ENCODE results near the gene GNPTAB.

GNPTAB gene

GRCh38 chr12:101876861-101877805 is 46.4 kb upstream of the GNPTAB start, which contains the start of gene DRAM1:
TSS of gene DRAM1 (plus strand) at chr12:101877580. CDS start at chr12:101877790, 210 bp downstream.
- H3K18ac ChIP-seq (ENCODE audit: low read depth in 1 of 2, low read length in 2 of 2), result peak within 1 kb of the TSS; percentile 89 to 96
- peak within 1 kb of the TSS; percentile 100 for H4K8ac ChIP-seq (ENCODE audit: low read length)
- no peaks in the 10 kb centered on the region for H3K9me3 ChIP-seq (ENCODE audit: control insufficient read depth, low read length)
- H3K27ac ChIP-seq (ENCODE audit: low read length, poor library complexity, severe bottlenecking), result peak within 1 kb of the TSS; percentile 89
- H3K36me3 ChIP-seq (ENCODE audit: control insufficient read depth in 1 of 2, insufficient read depth in 2 of 2, low read depth in 1 of 2, low read length in 2 of 2), result peaks cover 0 to 14% of the 10 kb centered on the region in 2 experiments
- H4K91ac ChIP-seq (ENCODE audit: low read length), result peak within 1 kb of the TSS; percentile 96
- H2BK12ac ChIP-seq (ENCODE audit: low read length in 2 of 2), result peak within 1 kb of the TSS; percentile 69 to 94
- peak within 1 kb of the TSS; percentile 87 for H2BK15ac ChIP-seq (ENCODE audit: low read depth, poor library complexity, severe bottlenecking)
- peaks cover 11% of the 10 kb centered on the region for H3K4me1 ChIP-seq (ENCODE audit: control insufficient read depth, insufficient read depth, low read depth, low read length)
- peaks cover 5% of the 10 kb centered on the region for H3K79me1 ChIP-seq (replicated peaks; ENCODE audit: low read length, poor library complexity, severe bottlenecking)
- H2AK5ac ChIP-seq (ENCODE audit: low read length, severe bottlenecking), result peak within 1 kb of the TSS; percentile 86
- peak within 1 kb of the TSS in 1 of 2 experiments; percentile 83 for H3K23ac ChIP-seq (ENCODE audit: low read length in 2 of 2)
- H3K14ac ChIP-seq (ENCODE audit: low read length in 2 of 2), result peak within 1 kb of the TSS in 1 of 2 experiments; percentile 87
- DNase-seq, result peak; percentile 95
- H3K4me3 ChIP-seq (ENCODE audit: insufficient read depth in 1 of 2, low read depth in 1 of 2, low read length in 2 of 2), result peak within 1 kb of the TSS; percentile 69 to 90
- peak within 1 kb of the TSS; percentile 98 for H2BK5ac ChIP-seq (ENCODE audit: low read depth, low read length, poor library complexity, severe bottlenecking)
- H2AFZ ChIP-seq (ENCODE audit: low read depth, low read length), result peak within 1 kb of the TSS; percentile 3
- peak within 1 kb of the TSS; percentile 43 to 94 for H3K4ac ChIP-seq (ENCODE audit: low read depth in 1 of 2, low read length in 2 of 2)
- peak within 1 kb of the TSS; percentile 75 for H2BK120ac ChIP-seq (ENCODE audit: low read depth, low read length)
- no peaks in the 10 kb centered on the region for H3K27me3 ChIP-seq (ENCODE audit: control insufficient read depth in 1 of 2, insufficient read depth in 1 of 2, low read length in 2 of 2)
- peak within 1 kb of the TSS; percentile 98 for H3K9ac ChIP-seq (ENCODE audit: low read length)
- WGBS, result 2% methylated on average over 101 of the region's 105 CpGs
- peak within 1 kb of the TSS; percentile 95 for H3K4me2 ChIP-seq (ENCODE audit: low read length, poor library complexity, severe bottlenecking)

GRCh38 chr12:101876322-101876860 is 45.6 kb upstream of the GNPTAB start:
- no peak overlapping the region for H4K8ac ChIP-seq (ENCODE audit: low read length)
- 60% methylated on average over 6 of the region's 9 CpGs for WGBS
- peak overlapping the region; percentile 86 for H2AK5ac ChIP-seq (ENCODE audit: low read length, severe bottlenecking)

GRCh38 chr12:101875162-101875561 is 44.4 kb upstream of the GNPTAB start:
- Histone ChIP-seq H3K27ac (ENCODE audit: low read length, poor library complexity, severe bottlenecking) (peak overlapping the region; percentile 89), H4K91ac (ENCODE audit: low read length) (no peak overlapping the region), H2BK12ac (ENCODE audit: low read length in 2 of 2) (no peak overlapping the region), H2AK5ac (ENCODE audit: low read length, severe bottlenecking) (peak overlapping the region; percentile 16), H2BK15ac (ENCODE audit: low read depth, poor library complexity, severe bottlenecking) (peak overlapping the region; percentile 23), H2BK120ac (ENCODE audit: low read depth, low read length) (no peak overlapping the region), H3K14ac (ENCODE audit: low read length in 2 of 2) (peak overlapping the region in 1 of 2 experiments; percentile 38), H3K4me3 (ENCODE audit: insufficient read depth in 1 of 2, low read depth in 1 of 2, low read length in 2 of 2) (no peak overlapping the region), H3K4ac (ENCODE audit: low read depth in 1 of 2, low read length in 2 of 2) (no peak overlapping the region), H4K8ac (ENCODE audit: low read length) (no peak overlapping the region), H3K4me2 (ENCODE audit: low read length, poor library complexity, severe bottlenecking) (no peak overlapping the region), H3K18ac (ENCODE audit: low read depth in 1 of 2, low read length in 2 of 2) (no peak overlapping the region), H3K27me3 (ENCODE audit: control insufficient read depth in 1 of 2, insufficient read depth in 1 of 2, low read length in 2 of 2) (no peaks in the 10 kb centered on the region), H3K79me1 (replicated peaks; ENCODE audit: low read length, poor library complexity, severe bottlenecking) (peaks cover 2% of the 10 kb centered on the region), H3K9ac (ENCODE audit: low read length) (peak overlapping the region; percentile 98), H3K36me3 (ENCODE audit: control insufficient read depth in 1 of 2, insufficient read depth in 2 of 2, low read depth in 1 of 2, low read length in 2 of 2) (no peaks in the 10 kb centered on the region), H2BK5ac (ENCODE audit: low read depth, low read length, poor library complexity, severe bottlenecking) (no peak overlapping the region), H3K9me3 (ENCODE audit: control insufficient read depth, low read length) (no peaks in the 10 kb centered on the region), H3K23ac (ENCODE audit: low read length in 2 of 2) (no peak overlapping the region), H2AFZ (ENCODE audit: low read depth, low read length) (no peak overlapping the region), H3K4me1 (ENCODE audit: control insufficient read depth, insufficient read depth, low read depth, low read length) (peaks cover 7% of the 10 kb centered on the region)
- DNase-seq, result no peak
- 79% methylated on average over 5 of the region's 9 CpGs for WGBS

More at GRCh38 chr12:101876322-101876860, 45.6 kb upstream of the GNPTAB start:
- DNase-seq, result peak; percentile 46
- Histone ChIP-seq H3K4me2 (ENCODE audit: low read length, poor library complexity, severe bottlenecking) (peak overlapping the region; percentile 95), H3K4me1 (ENCODE audit: control insufficient read depth, insufficient read depth, low read depth, low read length) (peaks cover 11% of the 10 kb centered on the region), H2AFZ (ENCODE audit: low read depth, low read length) (no peak overlapping the region), H2BK120ac (ENCODE audit: low read depth, low read length) (peak overlapping the region; percentile 75), H3K4me3 (ENCODE audit: insufficient read depth in 1 of 2, low read depth in 1 of 2, low read length in 2 of 2) (peak overlapping the region; percentile 69 to 90), H2BK5ac (ENCODE audit: low read depth, low read length, poor library complexity, severe bottlenecking) (peak overlapping the region; percentile 98), H3K4ac (ENCODE audit: low read depth in 1 of 2, low read length in 2 of 2) (peak overlapping the region in 1 of 2 experiments; percentile 94), H3K14ac (ENCODE audit: low read length in 2 of 2) (no peak overlapping the region), H2BK12ac (ENCODE audit: low read length in 2 of 2) (peak overlapping the region; percentile 59 to 82), H3K18ac (ENCODE audit: low read depth in 1 of 2, low read length in 2 of 2) (peak overlapping the region; percentile 89 to 96), H3K27me3 (ENCODE audit: control insufficient read depth in 1 of 2, insufficient read depth in 1 of 2, low read length in 2 of 2) (no peaks in the 10 kb centered on the region), H3K23ac (ENCODE audit: low read length in 2 of 2) (no peak overlapping the region), H4K91ac (ENCODE audit: low read length) (no peak overlapping the region), H3K79me1 (replicated peaks; ENCODE audit: low read length, poor library complexity, severe bottlenecking) (peaks cover 5% of the 10 kb centered on the region), H3K36me3 (ENCODE audit: control insufficient read depth in 1 of 2, insufficient read depth in 2 of 2, low read depth in 1 of 2, low read length in 2 of 2) (peaks cover 0 to 10% of the 10 kb centered on the region in 2 experiments), H3K9ac (ENCODE audit: low read length) (peak overlapping the region; percentile 98), H3K9me3 (ENCODE audit: control insufficient read depth, low read length) (no peaks in the 10 kb centered on the region), H3K27ac (ENCODE audit: low read length, poor library complexity, severe bottlenecking) (peak overlapping the region; percentile 89), H2BK15ac (ENCODE audit: low read depth, poor library complexity, severe bottlenecking) (peak overlapping the region; percentile 60)

DNA sequence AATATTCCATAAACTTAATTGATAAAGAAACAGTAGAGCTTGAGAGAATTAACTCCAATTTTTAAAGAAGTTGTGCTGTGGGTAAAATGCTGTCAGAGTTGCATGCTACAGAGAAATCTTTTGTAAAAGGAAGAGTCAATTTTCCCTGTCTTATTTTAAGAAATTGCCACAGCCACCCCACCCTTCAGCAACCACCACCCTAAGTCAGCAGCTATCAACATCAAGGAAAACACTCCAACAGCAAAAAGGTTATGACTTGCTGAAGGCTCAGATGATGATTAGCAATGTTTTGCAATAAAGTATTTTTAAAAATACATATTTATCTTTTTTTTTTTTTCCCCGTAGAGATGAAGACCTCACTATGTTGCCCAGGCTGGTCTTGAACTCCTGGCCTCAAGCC is 40.2 kb upstream of the GNPTAB start:
- H2BK12ac ChIP-seq (ENCODE audit: low read length in 2 of 2), result no peak overlapping the region
- H4K8ac ChIP-seq (ENCODE audit: low read length), result no peak overlapping the region
- H3K27ac ChIP-seq (ENCODE audit: low read length, poor library complexity, severe bottlenecking), result no peak overlapping the region
- H2AK5ac ChIP-seq (ENCODE audit: low read length, severe bottlenecking), result no peak overlapping the region
- H3K4me3 ChIP-seq (ENCODE audit: insufficient read depth in 1 of 2, low read depth in 1 of 2, low read length in 2 of 2), result no peak overlapping the region
- no peaks in the 10 kb centered on the region for H3K79me1 ChIP-seq (replicated peaks; ENCODE audit: low read length, poor library complexity, severe bottlenecking)
- H2BK120ac ChIP-seq (ENCODE audit: low read depth, low read length), result no peak overlapping the region
- no peaks in the 10 kb centered on the region for H3K27me3 ChIP-seq (ENCODE audit: control insufficient read depth in 1 of 2, insufficient read depth in 1 of 2, low read length in 2 of 2)
- peaks cover 2% of the 10 kb centered on the region for H3K4me1 ChIP-seq (ENCODE audit: control insufficient read depth, insufficient read depth, low read depth, low read length)
- no peak overlapping the region for H3K4ac ChIP-seq (ENCODE audit: low read depth in 1 of 2, low read length in 2 of 2)
- no peak overlapping the region for H3K4me2 ChIP-seq (ENCODE audit: low read length, poor library complexity, severe bottlenecking)
- no peak overlapping the region for H2AFZ ChIP-seq (ENCODE audit: low read depth, low read length)
- 100% methylated on average over 1 of the region's 1 CpG for WGBS
- H2BK5ac ChIP-seq (ENCODE audit: low read depth, low read length, poor library complexity, severe bottlenecking), result no peak overlapping the region
- no peak overlapping the region for H3K23ac ChIP-seq (ENCODE audit: low read length in 2 of 2)
- no peaks in the 10 kb centered on the region for H3K9me3 ChIP-seq (ENCODE audit: control insufficient read depth, low read length)
- no peaks in the 10 kb centered on the region for H3K36me3 ChIP-seq (ENCODE audit: control insufficient read depth in 1 of 2, insufficient read depth in 2 of 2, low read depth in 1 of 2, low read length in 2 of 2)
- no peak overlapping the region for H3K9ac ChIP-seq (ENCODE audit: low read length)
- H2BK15ac ChIP-seq (ENCODE audit: low read depth, poor library complexity, severe bottlenecking), result no peak overlapping the region
- H3K18ac ChIP-seq (ENCODE audit: low read depth in 1 of 2, low read length in 2 of 2), result no peak overlapping the region
- H3K14ac ChIP-seq (ENCODE audit: low read length in 2 of 2), result no peak overlapping the region
- no peak for DNase-seq
- no peak overlapping the region for H4K91ac ChIP-seq (ENCODE audit: low read length)
